HL-60 (cell line): ENCODE measurements around the gene CTBP2.

Experiments used
- DNase-seq, 2 experiments: peaks; one replicate each; pipeline ENCODE4 v3.0.0-alpha.2; 2010 to 2020; ENCODE audit warnings: low read depth in 1 of 2, low spot score in 1 of 2
- H3K27ac ChIP-seq: fragments of 250-450 bp; sonication (Bioruptor Pico); replicated peaks from 2 replicates; pipeline ENCODE4 v1.5.1; 2020; ENCODE audit warnings: mild to moderate bottlenecking, moderate library complexity
- H3K27me3 ChIP-seq: fragments of 250-450 bp; sonication (Bioruptor Pico); 2 replicates; pipeline ENCODE4 v1.5.1; 2021; ENCODE audit warnings: mild to moderate bottlenecking, moderate library complexity; ENCODE audit not compliant: insufficient read depth, poor library complexity, severe bottlenecking
- H3K4me3 ChIP-seq: replicated peaks from 2 replicates; pipeline ENCODE4 v1.5.1; 2011; ENCODE audit warnings: mild to moderate bottlenecking, control low read depth, low read length; ENCODE audit not compliant: insufficient read depth
- CTCF ChIP-seq: IDR thresholded peaks from one replicate; pipeline ENCODE4 v1.5.1; 2011; ENCODE audit warnings: low read length, control low read depth, inconsistent platforms; ENCODE audit not compliant: insufficient read depth
- GABPA ChIP-seq: IDR thresholded peaks from 2 replicates; pipeline ENCODE4 v1.6.1; 2012; ENCODE audit warnings: low read depth
- POLR2AphosphoS5 ChIP-seq: IDR thresholded peaks from 2 replicates; pipeline ENCODE4 v1.6.1; 2012; ENCODE audit warnings: low read depth
- SPI1 ChIP-seq: IDR thresholded peaks from 2 replicates; pipeline ENCODE4 v1.6.1; 2012; ENCODE audit warnings: low read depth, mild to moderate bottlenecking, borderline replicate concordance
- TF ChIP-seq, protein P1 (sequence below): IDR thresholded peaks from 2 replicates; pipeline ENCODE4 v1.6.1; 2012; ENCODE audit warnings: low read depth; ENCODE audit not compliant: insufficient replicate concordance

The CTBP2 gene

DNA sequence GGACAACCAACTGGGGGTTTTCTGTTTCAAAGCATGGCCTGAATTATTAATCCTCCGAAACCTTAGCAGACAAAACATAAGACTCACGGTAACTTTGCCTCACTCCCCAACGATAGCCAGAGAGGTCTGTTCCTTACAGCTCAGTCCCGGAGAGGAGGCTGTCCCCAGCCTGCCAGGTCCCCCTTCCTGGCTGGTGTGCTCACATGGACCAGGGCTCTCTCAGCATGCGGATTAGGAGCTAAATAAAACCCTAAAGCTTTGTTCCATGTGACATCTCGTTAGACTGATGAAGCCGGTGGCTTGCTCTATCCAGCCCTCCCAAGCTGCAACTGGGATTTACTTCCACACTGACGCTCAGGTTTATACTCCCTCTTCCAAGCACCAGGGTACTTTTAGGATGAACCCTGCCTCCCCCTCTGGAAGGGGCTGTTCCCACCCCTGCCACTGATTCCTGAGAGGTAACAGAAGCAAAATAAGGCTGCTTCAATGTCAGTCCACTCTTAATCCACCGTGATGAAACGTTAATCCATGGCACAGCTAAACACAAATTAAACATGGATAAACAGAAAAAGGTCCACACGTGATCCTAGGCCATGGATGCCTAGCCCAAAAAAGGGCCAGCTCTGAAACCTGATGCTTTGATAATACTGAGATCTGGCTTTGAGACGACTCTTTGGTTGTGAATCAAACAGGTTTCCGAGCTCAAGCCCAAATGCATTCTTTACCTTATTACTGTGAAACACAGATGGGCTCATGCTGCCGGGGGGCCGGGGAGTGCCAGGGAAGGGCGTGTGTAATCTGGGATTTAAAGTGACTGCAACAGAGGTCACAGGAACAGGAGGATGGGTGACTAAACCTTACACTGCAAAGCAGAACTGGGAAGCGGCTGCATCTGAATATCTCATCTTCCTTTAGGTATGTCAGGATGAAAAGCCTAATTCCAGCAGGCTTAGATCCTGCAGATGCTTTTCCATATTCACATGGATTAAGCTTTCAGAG is 132.2 kb downstream of the CTBP2 start:
- no peak overlapping the region for H3K4me3 ChIP-seq
- TF ChIP-seq GABPA: no peak
- TF ChIP-seq SPI1: no peak
- no peak for TF ChIP-seq POLR2AphosphoS5
- TF ChIP-seq, protein P1, sequence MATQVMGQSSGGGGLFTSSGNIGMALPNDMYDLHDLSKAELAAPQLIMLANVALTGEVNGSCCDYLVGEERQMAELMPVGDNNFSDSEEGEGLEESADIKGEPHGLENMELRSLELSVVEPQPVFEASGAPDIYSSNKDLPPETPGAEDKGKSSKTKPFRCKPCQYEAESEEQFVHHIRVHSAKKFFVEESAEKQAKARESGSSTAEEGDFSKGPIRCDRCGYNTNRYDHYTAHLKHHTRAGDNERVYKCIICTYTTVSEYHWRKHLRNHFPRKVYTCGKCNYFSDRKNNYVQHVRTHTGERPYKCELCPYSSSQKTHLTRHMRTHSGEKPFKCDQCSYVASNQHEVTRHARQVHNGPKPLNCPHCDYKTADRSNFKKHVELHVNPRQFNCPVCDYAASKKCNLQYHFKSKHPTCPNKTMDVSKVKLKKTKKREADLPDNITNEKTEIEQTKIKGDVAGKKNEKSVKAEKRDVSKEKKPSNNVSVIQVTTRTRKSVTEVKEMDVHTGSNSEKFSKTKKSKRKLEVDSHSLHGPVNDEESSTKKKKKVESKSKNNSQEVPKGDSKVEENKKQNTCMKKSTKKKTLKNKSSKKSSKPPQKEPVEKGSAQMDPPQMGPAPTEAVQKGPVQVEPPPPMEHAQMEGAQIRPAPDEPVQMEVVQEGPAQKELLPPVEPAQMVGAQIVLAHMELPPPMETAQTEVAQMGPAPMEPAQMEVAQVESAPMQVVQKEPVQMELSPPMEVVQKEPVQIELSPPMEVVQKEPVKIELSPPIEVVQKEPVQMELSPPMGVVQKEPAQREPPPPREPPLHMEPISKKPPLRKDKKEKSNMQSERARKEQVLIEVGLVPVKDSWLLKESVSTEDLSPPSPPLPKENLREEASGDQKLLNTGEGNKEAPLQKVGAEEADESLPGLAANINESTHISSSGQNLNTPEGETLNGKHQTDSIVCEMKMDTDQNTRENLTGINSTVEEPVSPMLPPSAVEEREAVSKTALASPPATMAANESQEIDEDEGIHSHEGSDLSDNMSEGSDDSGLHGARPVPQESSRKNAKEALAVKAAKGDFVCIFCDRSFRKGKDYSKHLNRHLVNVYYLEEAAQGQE: no peak
- TF ChIP-seq CTCF: no peak
- no peak overlapping the region for H3K27ac ChIP-seq
- no peaks in the 10 kb centered on the region for H3K27me3 ChIP-seq
- DNase-seq: no peak

GRCh38 chr10:125026974-125027735 is 133.2 kb downstream of the CTBP2 start:
- TF ChIP-seq POLR2AphosphoS5 (no peak), CTCF (no peak), GABPA (no peak), SPI1 (no peak)
- TF ChIP-seq, protein P1: no peak

GRCh38 chr10:125026036-125026931 is 134.1 kb downstream of the CTBP2 start:
- H3K27ac ChIP-seq: no peak overlapping the region
- H3K27me3 ChIP-seq: no peaks in the 10 kb centered on the region
- no peak overlapping the region for H3K4me3 ChIP-seq
- DNase-seq: no peak
- TF ChIP-seq POLR2AphosphoS5: no peak
- TF ChIP-seq CTCF: no peak
- TF ChIP-seq, protein P1: no peak
- no peak for TF ChIP-seq GABPA
- no peak for TF ChIP-seq SPI1

More at GRCh38 chr10:125026974-125027735, 133.2 kb downstream of the CTBP2 start:
- Histone ChIP-seq H3K27me3 (no peaks in the 10 kb centered on the region), H3K27ac (no peak overlapping the region), H3K4me3 (no peak overlapping the region)
- DNase-seq: no peak
